ENCODE results near the gene ADAD1.
"Not testable (repeated sequence)": the region's sequence is repeated elsewhere in the genome, so short reads cannot be mapped to it uniquely, and the experiment has no call there.

The ADAD1 gene

GRCh38 chr4:122378711-122379110, at the start of gene ADAD1:
ADAD1 (plus strand) TSS chr4:122379011; CDS start chr4:122380070, 1,059 bp downstream.
- no peak for DNase-seq

DNA sequence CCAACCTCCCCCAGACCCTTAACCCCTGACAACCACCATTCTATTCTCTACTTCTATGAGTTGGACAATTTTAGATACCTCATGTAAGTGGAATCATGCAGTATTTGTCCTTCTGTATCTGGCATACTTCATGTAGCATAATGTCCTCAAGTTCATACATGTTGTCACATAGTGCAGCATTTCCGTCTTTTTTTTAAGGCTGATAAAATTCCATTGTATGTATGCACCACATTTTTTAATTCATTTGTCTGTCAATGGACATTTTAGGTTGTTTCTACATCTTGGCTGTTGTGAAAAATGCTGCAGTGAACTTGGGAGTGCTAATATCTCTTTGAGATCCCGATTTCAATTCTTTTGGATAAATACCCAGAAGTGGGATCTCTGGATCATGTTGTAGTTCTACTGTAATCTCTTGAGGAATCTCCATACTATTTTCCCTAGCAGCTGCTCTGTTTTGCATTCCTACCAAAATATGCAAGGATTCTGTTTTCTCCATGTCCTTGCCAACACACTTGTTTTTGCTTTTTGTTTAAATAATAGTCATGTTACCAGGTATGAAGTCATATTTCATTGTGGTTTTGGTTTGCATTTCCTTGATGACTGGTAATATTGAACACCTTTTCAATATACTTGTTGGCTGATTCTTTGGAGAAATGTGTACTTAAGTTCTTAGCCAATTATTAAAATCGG, 48.8 kb upstream of the ADAD1 start:
- no peak for DNase-seq

DNA sequence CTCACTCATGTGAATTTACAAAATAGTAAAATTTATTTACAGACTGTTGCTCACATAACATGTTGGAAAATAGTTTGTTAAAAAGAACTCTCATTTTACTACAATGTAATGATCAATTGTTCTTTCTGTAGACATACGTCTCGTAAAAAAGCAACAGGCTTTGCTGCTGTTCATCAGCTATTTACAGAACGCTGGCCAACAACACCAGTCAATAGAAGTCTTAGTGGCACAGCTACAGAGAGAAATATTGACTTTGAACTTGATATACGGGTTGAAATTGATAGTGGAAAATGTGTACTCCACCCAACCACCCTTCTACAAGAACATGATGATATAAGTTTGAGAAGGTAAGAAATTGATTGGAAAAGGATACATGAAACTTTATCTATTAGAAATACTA, 47.6 kb upstream of the ADAD1 start:
- no peak for DNase-seq

- DNase-seq = no peak
Measured at GRCh38 chr4:122334828-122335227, 44.0 kb upstream of the ADAD1 start.

DNA sequence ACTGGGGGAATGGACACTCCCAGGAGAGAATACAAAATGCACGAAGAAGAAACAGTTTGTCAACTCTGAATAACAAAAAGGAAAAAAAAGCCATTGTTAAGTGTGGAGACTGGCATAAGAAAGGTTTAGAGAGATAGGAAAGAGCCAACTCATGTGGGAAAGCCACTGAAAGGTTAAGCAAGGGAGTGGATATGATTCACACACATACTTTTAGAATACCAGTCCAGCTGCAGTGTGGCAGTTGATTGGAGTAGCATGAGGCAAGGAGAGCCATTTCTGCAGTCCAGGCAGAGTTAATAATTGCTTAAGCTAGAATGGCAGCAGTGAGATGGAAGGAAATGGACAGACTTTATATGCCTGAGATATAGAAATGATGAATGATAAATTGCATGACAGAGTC, 36.9 kb upstream of the ADAD1 start:
- DNase-seq = no peak

DNA sequence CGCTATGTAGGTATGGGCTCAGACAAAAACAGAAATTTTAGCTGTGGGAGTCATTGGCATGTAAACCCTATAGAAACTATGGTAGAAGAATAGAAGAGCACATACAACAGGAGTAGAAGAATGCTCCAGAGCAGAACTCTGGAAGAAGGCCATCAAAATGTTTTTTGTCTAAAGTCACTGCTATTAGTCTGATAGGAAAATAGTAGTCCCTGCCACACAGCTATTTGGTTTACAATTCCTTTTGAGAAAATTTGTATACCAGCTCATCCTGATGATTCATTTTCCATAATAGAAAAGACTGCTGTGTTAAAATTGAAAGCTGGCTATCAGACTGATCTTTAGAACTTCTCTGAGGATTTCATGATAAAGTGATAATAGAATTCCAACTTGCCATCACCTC, 32.8 kb upstream of the ADAD1 start:
- no peak for DNase-seq

DNA sequence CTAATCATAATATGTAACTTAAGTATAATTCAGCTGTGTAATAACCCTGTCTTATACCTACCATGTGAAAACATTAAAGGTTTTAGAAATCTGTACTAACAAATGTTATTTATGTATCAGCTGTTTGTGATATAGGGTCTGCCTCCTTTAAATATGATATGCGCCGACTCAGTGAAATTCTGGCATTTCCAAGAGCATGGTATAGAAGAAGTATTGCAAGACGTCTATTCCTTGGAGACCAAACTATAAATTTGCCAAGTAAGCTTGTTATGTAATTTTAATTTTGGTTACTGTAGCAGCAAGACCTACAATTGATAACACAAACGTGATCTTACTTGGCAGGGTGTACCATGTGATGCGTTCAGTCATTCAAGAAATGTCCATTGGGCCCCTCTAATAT, 32.3 kb upstream of the ADAD1 start:
- no peak for DNase-seq

- no peak for DNase-seq
Measured at GRCh38 chr4:122356317-122356808, 22.4 kb upstream of the ADAD1 start.

GRCh38 chr4:122360754-122361153, 18.1 kb upstream of the ADAD1 start:
- DNase-seq = no peak

DNA sequence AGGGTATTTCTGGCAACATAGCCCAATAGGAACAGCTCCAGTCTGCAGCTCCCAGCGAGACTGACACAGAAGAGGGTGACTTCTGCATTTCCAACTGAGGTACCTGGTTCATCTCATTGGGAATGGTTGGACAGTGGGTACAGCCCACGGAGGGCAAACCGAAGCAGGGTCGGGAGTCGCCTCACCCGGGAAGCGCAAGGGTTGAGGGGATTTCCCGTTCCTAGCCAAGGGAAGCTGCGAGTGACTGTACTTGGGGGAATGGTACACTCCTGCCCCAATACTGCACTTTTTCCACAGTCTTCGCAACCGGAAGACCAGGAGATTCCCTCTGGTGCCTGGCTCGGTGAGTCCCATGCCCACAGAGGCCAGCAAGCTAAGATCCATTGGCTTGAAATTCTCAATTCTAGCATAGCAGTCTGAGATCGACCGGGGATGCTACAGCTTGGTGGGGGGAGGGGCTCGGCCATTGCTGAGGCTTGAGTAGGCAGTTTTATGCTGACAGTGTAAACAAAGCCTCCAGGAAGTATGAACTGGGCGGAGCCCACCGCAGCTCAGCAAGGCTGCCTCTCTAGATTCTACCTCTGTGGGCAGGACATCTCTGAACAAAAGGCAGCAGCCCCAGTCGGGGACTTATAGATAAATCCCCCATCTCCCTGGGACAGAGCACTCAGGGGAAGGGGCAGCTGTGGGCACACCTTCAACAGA, 14.0 kb upstream of the ADAD1 start:
- no peak for DNase-seq

DNA sequence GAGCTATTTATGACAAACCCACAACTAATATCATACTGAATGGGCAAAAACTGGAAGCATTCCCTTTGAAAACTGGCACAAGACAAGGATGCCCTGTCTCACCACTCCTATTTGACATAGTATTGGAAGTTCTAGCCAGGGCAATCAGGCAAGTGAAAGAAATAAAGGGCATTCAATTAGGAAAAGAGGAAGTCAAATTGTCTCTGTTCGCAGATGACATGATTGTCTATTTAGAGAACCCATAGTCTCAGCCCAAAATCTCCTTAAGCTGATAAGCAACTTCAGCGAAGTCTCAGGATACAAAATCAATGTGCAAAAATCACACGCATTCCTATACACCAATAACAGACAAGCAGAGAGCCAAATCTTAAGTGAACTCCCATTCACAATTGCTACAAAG, 10.0 kb upstream of the ADAD1 start:
- not testable (repeated sequence) for DNase-seq

- no peak for DNase-seq
Measured at GRCh38 chr4:122377352-122377751, 1.5 kb upstream of the ADAD1 start.

GRCh38 chr4:122379239-122379638, 428 bp downstream of the ADAD1 start:
- DNase-seq = no peak

DNA sequence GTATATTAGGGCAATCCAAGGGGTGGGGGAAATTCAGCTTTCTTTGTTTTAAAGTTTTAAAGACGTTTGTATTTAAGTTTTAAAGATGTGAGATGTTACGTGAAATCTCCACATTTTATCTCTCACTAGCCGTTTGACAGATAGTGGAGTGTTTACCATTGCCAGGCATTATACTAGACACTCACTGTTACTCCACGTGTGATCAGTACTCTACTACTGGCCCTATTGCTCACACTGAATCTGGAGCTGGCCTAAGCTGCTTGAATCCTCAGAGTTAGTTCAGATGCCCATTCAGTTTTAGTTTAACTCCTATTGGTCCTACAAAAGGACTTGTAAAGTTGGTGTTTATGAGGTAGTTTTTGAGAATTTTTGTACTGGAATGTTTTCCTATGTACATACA, 4.5 kb downstream of the ADAD1 start:
- no peak for DNase-seq

DNA sequence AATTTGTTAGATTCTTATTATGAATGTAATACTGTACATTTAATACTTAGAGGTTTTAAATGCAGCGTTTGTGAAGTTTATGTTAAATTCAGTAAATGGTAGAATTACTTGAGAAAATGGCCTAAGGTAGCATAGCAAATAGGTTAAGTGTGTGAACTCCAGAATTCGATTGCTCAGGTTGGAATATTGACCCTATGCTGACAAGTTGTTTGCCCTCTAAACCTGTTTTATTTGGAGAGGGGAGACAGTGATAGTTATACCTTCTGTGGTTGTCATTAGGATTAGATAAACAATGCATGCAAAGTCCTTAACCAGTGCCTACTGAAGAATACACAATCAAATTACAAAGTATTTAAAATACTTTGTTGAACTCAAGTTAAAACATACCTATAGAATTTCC, 5.4 kb downstream of the ADAD1 start:
- DNase-seq = no peak

DNA sequence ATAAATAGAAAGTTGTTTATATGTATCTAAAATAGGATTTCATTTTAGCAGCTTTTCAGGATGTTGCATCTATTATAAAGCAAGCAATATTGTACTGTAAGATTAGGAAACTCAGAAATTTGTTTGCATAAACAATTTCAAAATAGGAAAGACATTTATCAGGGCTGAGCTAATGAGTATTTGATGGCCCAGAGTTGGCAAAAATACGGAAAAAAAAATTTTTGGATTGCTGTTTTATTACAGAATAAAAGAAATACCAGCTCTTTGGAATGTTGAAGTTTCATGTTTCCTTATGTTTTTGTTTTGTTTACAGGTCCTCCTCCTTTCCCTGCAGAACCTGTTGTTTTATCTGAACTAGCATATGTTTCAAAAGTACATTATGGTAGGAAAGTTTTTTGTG, 14.5 kb downstream of the ADAD1 start:
- no peak for DNase-seq

- DNase-seq = no peak
Measured at GRCh38 chr4:122403861-122404260, 25.1 kb downstream of the ADAD1 start.

GRCh38 chr4:122412547-122412946, 33.7 kb downstream of the ADAD1 start:
- no peak for DNase-seq

GRCh38 chr4:122423246-122423645, 44.4 kb downstream of the ADAD1 start:
- no peak for DNase-seq

GRCh38 chr4:122431351-122431750, 52.5 kb downstream of the ADAD1 start:
- no peak for DNase-seq

DNA sequence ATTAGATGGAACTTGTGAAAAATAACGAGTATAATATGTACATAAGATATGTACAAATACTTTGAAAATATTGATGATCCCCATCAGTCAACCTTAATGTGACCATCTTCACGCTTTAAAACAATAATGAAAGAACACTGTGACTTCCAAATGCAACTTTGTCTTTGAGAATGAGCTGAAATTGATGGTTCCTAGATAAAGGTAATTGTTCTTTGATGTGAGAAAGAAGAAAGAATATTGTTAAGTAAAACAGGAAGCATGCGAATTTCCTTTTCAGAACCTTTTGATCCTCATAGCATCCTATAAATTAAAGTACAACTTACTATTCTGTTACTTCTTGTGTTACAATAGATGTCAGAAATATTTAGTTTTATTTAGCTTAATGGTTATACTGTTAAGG, 55.5 kb downstream of the ADAD1 start:
- no peak for DNase-seq

GRCh38 chr4:122450847-122451246, 72.0 kb downstream of the ADAD1 start:
- DNase-seq = no peak

DNA sequence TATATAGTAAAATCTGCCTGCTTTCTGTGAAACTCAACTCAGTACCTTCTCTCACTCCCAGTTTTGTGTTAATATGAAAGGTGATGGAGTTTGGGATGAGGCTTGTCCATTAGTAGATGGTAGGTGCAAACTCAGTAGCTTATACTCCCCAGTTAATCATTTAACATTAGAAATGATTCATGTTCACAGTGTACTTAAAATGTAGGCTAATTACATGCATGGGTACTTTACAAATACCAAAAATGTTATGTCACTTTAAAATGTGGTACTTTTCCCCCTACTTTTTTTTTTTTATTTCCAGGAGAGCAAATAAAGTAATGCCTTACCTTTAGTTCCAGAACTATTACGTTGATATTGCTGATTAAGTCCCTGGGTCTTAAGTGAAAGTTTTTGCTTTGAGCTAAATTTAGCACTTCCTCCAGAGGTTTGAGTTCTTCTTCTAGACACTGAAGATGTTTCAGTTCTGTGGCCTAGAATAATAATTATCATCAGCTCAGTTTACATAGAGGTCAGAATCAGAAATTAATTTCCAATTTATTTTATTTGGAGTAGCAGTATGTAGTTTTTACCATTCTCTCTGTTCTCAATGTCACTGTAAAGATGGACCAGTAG, 74.7 kb downstream of the ADAD1 start:
- no peak for DNase-seq

Data from femur (tissue), 1 donor.